ENCODE data around the gene SYNGR2.

DNA sequence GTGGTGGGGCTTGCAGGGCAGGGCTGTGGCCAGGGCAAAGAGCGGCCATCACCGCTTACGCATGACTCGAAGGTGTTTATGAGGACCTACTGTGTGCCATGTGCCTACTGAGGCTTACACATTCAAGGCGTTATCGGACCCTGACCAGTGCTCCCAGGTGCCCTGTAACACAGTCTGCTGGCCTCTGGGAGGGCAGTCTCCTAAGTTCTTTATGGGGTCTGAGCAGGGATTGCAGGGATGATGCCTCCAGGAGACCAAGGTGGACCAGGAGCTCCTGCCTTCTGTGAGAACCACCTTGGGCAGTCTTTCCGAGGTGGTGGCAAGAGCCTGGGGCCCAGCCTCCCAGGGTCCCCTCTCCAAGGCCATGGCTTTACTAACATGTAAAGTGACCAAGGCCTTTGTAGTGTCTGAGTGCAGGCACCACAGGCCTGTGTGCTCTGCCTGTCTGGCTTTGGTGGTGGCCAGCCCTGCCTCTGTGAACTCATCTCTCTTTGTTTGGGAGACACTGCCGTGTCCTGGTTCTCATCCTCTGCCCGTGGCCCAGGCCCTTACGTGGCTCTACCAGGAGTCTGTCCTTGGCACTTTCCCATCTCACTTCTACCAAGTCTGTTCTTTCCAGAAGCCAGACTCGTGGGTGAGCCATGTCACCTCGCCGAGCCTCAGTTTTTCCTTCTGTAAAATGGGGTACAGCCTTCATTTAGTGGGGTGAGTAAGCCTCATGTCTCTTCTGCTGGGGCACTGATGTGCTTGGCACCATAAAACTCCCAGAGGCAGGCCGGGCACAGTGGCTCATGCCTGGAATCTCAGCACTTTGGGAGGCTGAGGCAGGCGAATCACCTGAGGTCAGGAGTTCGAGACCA lies 3.4 kb upstream of the SYNGR2 start:
- TF ChIP-seq ZC3H11A (IDR thresholded peaks at IDR 0.05; ENCODE audit: low read depth, low read length) (no peak), CEBPB (tag; IDR thresholded peaks at IDR 0.05) (no peak), ZNF143 (CRISPR knock-in tag; IDR thresholded peaks at IDR 0.05) (no peak), XRCC4 (IDR thresholded peaks at IDR 0.05; ENCODE audit: extremely low read depth, insufficient read depth, insufficient read length) (no peak), TCF7L2 (IDR thresholded peaks at IDR 0.05; ENCODE audit: low read depth, low read length) (no peak), SMAD4 (CRISPR knock-in tag; conservative IDR thresholded peaks at IDR 0.05) (no peak), CAMTA2 (CRISPR knock-in tag; conservative IDR thresholded peaks at IDR 0.05) (no peak), FOXP1 (CRISPR knock-in tag; IDR thresholded peaks at IDR 0.05) (no peak), ZNF197 (CRISPR knock-in tag; IDR thresholded peaks at IDR 0.05; ENCODE audit: low read depth) (no peak), ATF7 (IDR thresholded peaks at IDR 0.05) (no peak), ZNF324 (CRISPR knock-in tag; IDR thresholded peaks at IDR 0.05) (no peak), ZNF23 (CRISPR knock-in tag; IDR thresholded peaks at IDR 0.05) (no peak)
- TF ChIP-seq, protein P1, sequence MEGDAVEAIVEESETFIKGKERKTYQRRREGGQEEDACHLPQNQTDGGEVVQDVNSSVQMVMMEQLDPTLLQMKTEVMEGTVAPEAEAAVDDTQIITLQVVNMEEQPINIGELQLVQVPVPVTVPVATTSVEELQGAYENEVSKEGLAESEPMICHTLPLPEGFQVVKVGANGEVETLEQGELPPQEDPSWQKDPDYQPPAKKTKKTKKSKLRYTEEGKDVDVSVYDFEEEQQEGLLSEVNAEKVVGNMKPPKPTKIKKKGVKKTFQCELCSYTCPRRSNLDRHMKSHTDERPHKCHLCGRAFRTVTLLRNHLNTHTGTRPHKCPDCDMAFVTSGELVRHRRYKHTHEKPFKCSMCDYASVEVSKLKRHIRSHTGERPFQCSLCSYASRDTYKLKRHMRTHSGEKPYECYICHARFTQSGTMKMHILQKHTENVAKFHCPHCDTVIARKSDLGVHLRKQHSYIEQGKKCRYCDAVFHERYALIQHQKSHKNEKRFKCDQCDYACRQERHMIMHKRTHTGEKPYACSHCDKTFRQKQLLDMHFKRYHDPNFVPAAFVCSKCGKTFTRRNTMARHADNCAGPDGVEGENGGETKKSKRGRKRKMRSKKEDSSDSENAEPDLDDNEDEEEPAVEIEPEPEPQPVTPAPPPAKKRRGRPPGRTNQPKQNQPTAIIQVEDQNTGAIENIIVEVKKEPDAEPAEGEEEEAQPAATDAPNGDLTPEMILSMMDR (IDR thresholded peaks at IDR 0.05 in 2 of 3, conservative IDR thresholded peaks at IDR 0.05 in 1 of 3; ENCODE audit: insufficient read depth in 2 of 3, low read depth in 1 of 3, low read length in 3 of 3) = no peak
- TF ChIP-seq, protein P2, sequence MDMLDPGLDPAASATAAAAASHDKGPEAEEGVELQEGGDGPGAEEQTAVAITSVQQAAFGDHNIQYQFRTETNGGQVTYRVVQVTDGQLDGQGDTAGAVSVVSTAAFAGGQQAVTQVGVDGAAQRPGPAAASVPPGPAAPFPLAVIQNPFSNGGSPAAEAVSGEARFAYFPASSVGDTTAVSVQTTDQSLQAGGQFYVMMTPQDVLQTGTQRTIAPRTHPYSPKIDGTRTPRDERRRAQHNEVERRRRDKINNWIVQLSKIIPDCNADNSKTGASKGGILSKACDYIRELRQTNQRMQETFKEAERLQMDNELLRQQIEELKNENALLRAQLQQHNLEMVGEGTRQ (CRISPR knock-in tag; IDR thresholded peaks at IDR 0.05) = no peak

Data from K562 (cell line).